HEK293 (cell line): ENCODE data around the gene HJURP.

ENCODE experiments used
- CTCF ChIA-PET: fragments of 350-600 bp; formaldehyde crosslinking; extraction: SDS; loops from one replicate; lab custom pipeline; 2021; ENCODE audit warnings: antibody characterized with exemption; lab: Yijun Ruan, JAX
- POLR2A ChIA-PET: fragments of 300-600 bp; formaldehyde crosslinking; extraction: SDS; loops from one replicate; lab custom pipeline; 2020; ENCODE audit warnings: antibody characterized with exemption, inconsistent platforms; lab: Yijun Ruan, JAX
- H3K27ac ChIP-seq: fragments of 200-500 bp; sonication (Bioruptor generic); 2 replicates; pipeline ENCODE4 v1.5.1; 2014; ENCODE audit warnings: low read depth, low read length, control low read depth, inconsistent platforms; ENCODE audit errors: extremely low read depth
- H3K36me3 ChIP-seq, 2 experiments: fragments of 200-500 bp in 1 of 2; sonication (Bioruptor generic) in 1 of 2; 1 replicate in 1 of 2; 2 replicates in 1 of 2; pipeline ENCODE4 v1.5.1; 2014 to 2017; ENCODE audit warnings: inconsistent platforms in 2 of 2, low read length in 2 of 2; ENCODE audit not compliant: control insufficient read depth in 2 of 2, insufficient read depth in 1 of 2
- H3K4me1 ChIP-seq: fragments of 200-500 bp; sonication (Bioruptor generic); 2 replicates; pipeline ENCODE4 v1.5.1; 2014; ENCODE audit warnings: mild to moderate bottlenecking, low read length, inconsistent platforms; ENCODE audit not compliant: control insufficient read depth, insufficient read depth
- H3K4me3 ChIP-seq: 2 replicates; pipeline ENCODE4 v1.5.1; 2011; ENCODE audit warnings: low read depth, mild to moderate bottlenecking, control low read depth, low read length, moderate library complexity
- H3K9me3 ChIP-seq: fragments of 200-500 bp; sonication (Bioruptor generic); 2 replicates; pipeline ENCODE4 v1.5.1; 2014; ENCODE audit warnings: low read depth, low read length, inconsistent platforms; ENCODE audit not compliant: control insufficient read depth, insufficient read depth
- BCL11B ChIP-seq: fragments of 450-650 bp; formaldehyde crosslinking; IDR thresholded peaks from 2 replicates; pipeline ENCODE4 v1.5.1; 2016; ENCODE audit warnings: low read depth, missing biosample characterization, missing genetic modification characterization
- HOXD13 ChIP-seq: sonication (generic); formaldehyde crosslinking; IDR thresholded peaks from 2 replicates; pipeline ENCODE4 v1.8.0; 2022; ENCODE audit warnings: missing genetic modification reagents, borderline replicate concordance
- ZBTB7A ChIP-seq: fragments of 450-650 bp; formaldehyde crosslinking; IDR thresholded peaks from 2 replicates; pipeline ENCODE4 v1.5.1; 2016; ENCODE audit warnings: low read depth, missing biosample characterization, missing genetic modification characterization
- ZNF155 ChIP-seq: fragments of 450-650 bp; formaldehyde crosslinking; IDR thresholded peaks from 2 replicates; pipeline ENCODE4 v1.5.1; 2016; ENCODE audit warnings: missing biosample characterization, missing genetic modification characterization
- ZNF248 ChIP-seq: fragments of 450-650 bp; formaldehyde crosslinking; IDR thresholded peaks from 2 replicates; pipeline ENCODE4 v1.5.1; 2017; ENCODE audit warnings: missing biosample characterization, missing genetic modification characterization
- ZNF341 ChIP-seq: fragments of 450-650 bp; formaldehyde crosslinking; IDR thresholded peaks from 2 replicates; pipeline ENCODE4; 2016; ENCODE audit warnings: low read depth, missing biosample characterization, missing genetic modification characterization
- ZNF391 ChIP-seq: fragments of 450-650 bp; formaldehyde crosslinking; IDR thresholded peaks from 2 replicates; pipeline ENCODE4 v1.5.1; 2016; ENCODE audit warnings: low read depth, missing biosample characterization, missing genetic modification characterization, borderline replicate concordance
- ZNF514 ChIP-seq: fragments of 450-650 bp; formaldehyde crosslinking; IDR thresholded peaks from 2 replicates; pipeline ENCODE4 v1.5.1; 2016; ENCODE audit warnings: missing biosample characterization, missing genetic modification characterization
- ZNF658 ChIP-seq: fragments of 450-650 bp; formaldehyde crosslinking; IDR thresholded peaks from 2 replicates; pipeline ENCODE4; 2016; ENCODE audit warnings: missing biosample characterization, missing genetic modification characterization
- ZNF830 ChIP-seq: fragments of 450-650 bp; IDR thresholded peaks from 2 replicates; pipeline ENCODE4 v1.5.0; 2018; ENCODE audit warnings: missing biosample characterization, missing genetic modification characterization, low read depth, mild to moderate bottlenecking, moderate library complexity
- ZNF837 ChIP-seq: fragments of 450-650 bp; formaldehyde crosslinking; IDR thresholded peaks from 2 replicates; pipeline ENCODE4 v1.5.1; 2016; ENCODE audit warnings: missing biosample characterization, missing genetic modification characterization
- TF ChIP-seq, protein P1 (sequence below): fragments of 450-650 bp; formaldehyde crosslinking; IDR thresholded peaks from 2 replicates; pipeline ENCODE4 v1.5.1; 2016; ENCODE audit warnings: missing biosample characterization, missing genetic modification characterization
- TF ChIP-seq, protein P2 (sequence below): fragments of 450-650 bp; formaldehyde crosslinking; IDR thresholded peaks from 2 replicates; pipeline ENCODE4 v1.5.1; 2016; ENCODE audit warnings: missing biosample characterization, missing genetic modification characterization
- TF ChIP-seq, protein P3 (sequence below): fragments of 450-650 bp; formaldehyde crosslinking; IDR thresholded peaks from 2 replicates; pipeline ENCODE4 v1.5.1; 2016; ENCODE audit warnings: missing biosample characterization, missing genetic modification characterization, low read depth
- TF ChIP-seq, protein P4 (sequence below): fragments of 450-650 bp; formaldehyde crosslinking; IDR thresholded peaks from 2 replicates; pipeline ENCODE4 v1.5.0; 2017; ENCODE audit warnings: missing biosample characterization, missing genetic modification characterization, borderline replicate concordance
- TF ChIP-seq, protein P5 (sequence below): fragments of 450-650 bp; formaldehyde crosslinking; IDR thresholded peaks from 2 replicates; pipeline ENCODE4 v1.5.1; 2016; ENCODE audit warnings: missing biosample characterization, missing genetic modification characterization
- TF ChIP-seq, protein P6 (sequence below): fragments of 450-650 bp; formaldehyde crosslinking; IDR thresholded peaks from 2 replicates; pipeline ENCODE4 v1.5.1; 2016; ENCODE audit warnings: missing biosample characterization, missing genetic modification characterization

The HJURP gene

DNA sequence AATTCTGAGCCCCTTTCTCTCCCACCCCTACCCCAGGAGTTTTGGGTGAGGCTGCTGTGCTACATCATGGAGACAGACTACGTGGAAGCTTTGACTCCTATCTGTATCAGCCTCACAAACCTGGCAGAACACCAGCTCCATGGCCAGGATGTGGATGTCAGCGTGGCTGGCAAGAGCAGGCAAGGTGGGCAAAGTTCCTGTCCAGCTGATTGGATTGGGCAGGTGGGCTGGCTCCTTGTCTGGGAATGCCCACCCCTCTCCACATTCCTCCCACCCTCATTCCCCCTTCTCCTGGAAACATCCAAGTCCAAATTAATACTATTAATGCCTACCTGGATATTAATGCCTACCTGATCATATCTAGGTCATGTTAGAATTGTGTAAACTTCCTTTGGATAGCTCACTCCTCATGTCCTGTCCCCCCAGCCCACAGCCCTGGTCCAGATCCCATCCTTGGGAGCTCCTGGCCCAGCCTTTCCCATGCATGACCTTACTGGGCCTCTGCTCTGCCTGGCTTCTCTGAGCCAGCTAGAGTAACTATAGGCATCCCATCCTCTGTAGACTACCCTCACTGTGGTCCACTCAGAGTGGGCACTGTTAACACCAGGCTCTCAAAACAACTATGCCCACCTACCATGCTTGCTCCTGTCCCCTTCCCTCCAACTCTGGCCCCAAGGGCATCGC, 52.1 kb downstream of the HJURP start:
- H3K36me3 ChIP-seq, result no peaks in the 10 kb centered on the region
- POLR2A ChIA-PET, result no interaction called here
- no peak for TF ChIP-seq ZNF514 (tag by site-specific recombination)
- TF ChIP-seq, protein P1, sequence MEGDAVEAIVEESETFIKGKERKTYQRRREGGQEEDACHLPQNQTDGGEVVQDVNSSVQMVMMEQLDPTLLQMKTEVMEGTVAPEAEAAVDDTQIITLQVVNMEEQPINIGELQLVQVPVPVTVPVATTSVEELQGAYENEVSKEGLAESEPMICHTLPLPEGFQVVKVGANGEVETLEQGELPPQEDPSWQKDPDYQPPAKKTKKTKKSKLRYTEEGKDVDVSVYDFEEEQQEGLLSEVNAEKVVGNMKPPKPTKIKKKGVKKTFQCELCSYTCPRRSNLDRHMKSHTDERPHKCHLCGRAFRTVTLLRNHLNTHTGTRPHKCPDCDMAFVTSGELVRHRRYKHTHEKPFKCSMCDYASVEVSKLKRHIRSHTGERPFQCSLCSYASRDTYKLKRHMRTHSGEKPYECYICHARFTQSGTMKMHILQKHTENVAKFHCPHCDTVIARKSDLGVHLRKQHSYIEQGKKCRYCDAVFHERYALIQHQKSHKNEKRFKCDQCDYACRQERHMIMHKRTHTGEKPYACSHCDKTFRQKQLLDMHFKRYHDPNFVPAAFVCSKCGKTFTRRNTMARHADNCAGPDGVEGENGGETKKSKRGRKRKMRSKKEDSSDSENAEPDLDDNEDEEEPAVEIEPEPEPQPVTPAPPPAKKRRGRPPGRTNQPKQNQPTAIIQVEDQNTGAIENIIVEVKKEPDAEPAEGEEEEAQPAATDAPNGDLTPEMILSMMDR (tag by site-specific recombination), result no peak
- TF ChIP-seq, protein P2, sequence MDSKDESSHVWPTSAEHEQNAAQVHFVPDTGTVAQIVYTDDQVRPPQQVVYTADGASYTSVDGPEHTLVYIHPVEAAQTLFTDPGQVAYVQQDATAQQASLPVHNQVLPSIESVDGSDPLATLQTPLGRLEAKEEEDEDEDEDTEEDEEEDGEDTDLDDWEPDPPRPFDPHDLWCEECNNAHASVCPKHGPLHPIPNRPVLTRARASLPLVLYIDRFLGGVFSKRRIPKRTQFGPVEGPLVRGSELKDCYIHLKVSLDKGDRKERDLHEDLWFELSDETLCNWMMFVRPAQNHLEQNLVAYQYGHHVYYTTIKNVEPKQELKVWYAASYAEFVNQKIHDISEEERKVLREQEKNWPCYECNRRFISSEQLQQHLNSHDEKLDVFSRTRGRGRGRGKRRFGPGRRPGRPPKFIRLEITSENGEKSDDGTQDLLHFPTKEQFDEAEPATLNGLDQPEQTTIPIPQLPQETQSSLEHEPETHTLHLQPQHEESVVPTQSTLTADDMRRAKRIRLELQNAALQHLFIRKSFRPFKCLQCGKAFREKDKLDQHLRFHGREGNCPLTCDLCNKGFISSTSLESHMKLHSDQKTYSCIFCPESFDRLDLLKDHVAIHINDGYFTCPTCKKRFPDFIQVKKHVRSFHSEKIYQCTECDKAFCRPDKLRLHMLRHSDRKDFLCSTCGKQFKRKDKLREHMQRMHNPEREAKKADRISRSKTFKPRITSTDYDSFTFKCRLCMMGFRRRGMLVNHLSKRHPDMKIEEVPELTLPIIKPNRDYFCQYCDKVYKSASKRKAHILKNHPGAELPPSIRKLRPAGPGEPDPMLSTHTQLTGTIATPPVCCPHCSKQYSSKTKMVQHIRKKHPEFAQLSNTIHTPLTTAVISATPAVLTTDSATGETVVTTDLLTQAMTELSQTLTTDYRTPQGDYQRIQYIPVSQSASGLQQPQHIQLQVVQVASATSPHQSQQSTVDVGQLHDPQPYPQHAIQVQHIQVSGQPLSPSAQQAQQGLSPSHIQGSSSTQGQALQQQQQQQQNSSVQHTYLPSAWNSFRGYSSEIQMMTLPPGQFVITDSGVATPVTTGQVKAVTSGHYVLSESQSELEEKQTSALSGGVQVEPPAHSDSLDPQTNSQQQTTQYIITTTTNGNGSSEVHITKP, result no peak
- TF ChIP-seq, protein P3, sequence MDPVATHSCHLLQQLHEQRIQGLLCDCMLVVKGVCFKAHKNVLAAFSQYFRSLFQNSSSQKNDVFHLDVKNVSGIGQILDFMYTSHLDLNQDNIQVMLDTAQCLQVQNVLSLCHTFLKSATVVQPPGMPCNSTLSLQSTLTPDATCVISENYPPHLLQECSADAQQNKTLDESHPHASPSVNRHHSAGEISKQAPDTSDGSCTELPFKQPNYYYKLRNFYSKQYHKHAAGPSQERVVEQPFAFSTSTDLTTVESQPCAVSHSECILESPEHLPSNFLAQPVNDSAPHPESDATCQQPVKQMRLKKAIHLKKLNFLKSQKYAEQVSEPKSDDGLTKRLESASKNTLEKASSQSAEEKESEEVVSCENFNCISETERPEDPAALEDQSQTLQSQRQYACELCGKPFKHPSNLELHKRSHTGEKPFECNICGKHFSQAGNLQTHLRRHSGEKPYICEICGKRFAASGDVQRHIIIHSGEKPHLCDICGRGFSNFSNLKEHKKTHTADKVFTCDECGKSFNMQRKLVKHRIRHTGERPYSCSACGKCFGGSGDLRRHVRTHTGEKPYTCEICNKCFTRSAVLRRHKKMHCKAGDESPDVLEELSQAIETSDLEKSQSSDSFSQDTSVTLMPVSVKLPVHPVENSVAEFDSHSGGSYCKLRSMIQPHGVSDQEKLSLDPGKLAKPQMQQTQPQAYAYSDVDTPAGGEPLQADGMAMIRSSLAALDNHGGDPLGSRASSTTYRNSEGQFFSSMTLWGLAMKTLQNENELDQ (tag by site-specific recombination), result no peak
- no peak for TF ChIP-seq ZNF155 (tag by site-specific recombination)
- TF ChIP-seq BCL11B (tag by site-specific recombination), result no peak
- TF ChIP-seq ZNF391 (tag by site-specific recombination), result no peak
- TF ChIP-seq HOXD13 (CRISPR knock-in tag), result no peak
- no peak for TF ChIP-seq ZBTB7A (tag by site-specific recombination)
- no peak for TF ChIP-seq ZNF830 (tag by site-specific recombination)
- no peak for TF ChIP-seq ZNF248 (tag by site-specific recombination)
- no peak for TF ChIP-seq ZNF837
- TF ChIP-seq, protein P4, sequence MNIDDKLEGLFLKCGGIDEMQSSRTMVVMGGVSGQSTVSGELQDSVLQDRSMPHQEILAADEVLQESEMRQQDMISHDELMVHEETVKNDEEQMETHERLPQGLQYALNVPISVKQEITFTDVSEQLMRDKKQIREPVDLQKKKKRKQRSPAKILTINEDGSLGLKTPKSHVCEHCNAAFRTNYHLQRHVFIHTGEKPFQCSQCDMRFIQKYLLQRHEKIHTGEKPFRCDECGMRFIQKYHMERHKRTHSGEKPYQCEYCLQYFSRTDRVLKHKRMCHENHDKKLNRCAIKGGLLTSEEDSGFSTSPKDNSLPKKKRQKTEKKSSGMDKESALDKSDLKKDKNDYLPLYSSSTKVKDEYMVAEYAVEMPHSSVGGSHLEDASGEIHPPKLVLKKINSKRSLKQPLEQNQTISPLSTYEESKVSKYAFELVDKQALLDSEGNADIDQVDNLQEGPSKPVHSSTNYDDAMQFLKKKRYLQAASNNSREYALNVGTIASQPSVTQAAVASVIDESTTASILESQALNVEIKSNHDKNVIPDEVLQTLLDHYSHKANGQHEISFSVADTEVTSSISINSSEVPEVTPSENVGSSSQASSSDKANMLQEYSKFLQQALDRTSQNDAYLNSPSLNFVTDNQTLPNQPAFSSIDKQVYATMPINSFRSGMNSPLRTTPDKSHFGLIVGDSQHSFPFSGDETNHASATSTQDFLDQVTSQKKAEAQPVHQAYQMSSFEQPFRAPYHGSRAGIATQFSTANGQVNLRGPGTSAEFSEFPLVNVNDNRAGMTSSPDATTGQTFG, result no peak
- no peak for TF ChIP-seq ZNF658 (tag by site-specific recombination)
- TF ChIP-seq, protein P5, sequence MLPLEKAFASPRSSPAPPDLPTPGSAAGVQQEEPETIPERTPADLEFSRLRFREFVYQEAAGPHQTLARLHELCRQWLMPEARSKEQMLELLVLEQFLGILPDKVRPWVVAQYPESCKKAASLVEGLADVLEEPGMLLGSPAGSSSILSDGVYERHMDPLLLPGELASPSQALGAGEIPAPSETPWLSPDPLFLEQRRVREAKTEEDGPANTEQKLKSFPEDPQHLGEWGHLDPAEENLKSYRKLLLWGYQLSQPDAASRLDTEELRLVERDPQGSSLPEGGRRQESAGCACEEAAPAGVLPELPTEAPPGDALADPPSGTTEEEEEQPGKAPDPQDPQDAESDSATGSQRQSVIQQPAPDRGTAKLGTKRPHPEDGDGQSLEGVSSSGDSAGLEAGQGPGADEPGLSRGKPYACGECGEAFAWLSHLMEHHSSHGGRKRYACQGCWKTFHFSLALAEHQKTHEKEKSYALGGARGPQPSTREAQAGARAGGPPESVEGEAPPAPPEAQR (tag by site-specific recombination), result no peak
- TF ChIP-seq ZNF341 (tag by site-specific recombination), result no peak
- TF ChIP-seq, protein P6, sequence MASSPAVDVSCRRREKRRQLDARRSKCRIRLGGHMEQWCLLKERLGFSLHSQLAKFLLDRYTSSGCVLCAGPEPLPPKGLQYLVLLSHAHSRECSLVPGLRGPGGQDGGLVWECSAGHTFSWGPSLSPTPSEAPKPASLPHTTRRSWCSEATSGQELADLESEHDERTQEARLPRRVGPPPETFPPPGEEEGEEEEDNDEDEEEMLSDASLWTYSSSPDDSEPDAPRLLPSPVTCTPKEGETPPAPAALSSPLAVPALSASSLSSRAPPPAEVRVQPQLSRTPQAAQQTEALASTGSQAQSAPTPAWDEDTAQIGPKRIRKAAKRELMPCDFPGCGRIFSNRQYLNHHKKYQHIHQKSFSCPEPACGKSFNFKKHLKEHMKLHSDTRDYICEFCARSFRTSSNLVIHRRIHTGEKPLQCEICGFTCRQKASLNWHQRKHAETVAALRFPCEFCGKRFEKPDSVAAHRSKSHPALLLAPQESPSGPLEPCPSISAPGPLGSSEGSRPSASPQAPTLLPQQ (tag by site-specific recombination), result no peak
- H3K4me3 ChIP-seq, result no peak overlapping the region
- no peaks in the 10 kb centered on the region for H3K9me3 ChIP-seq
- CTCF ChIA-PET, result no interaction called here
- H3K4me1 ChIP-seq, result no peaks in the 10 kb centered on the region
- H3K27ac ChIP-seq, result no peak overlapping the region
